ENCODE data around the gene PAM.

PAM gene

GRCh38 chr5:102860035-102860434, 104.9 kb downstream of the PAM start:
- no peak for DNase-seq (ENCODE audit: low read depth in 2 of 2)

GRCh38 chr5:102863058-102863457, 108.0 kb downstream of the PAM start:
- no peak for DNase-seq (ENCODE audit: low read depth in 2 of 2)

GRCh38 chr5:102863764-102864560, 108.9 kb downstream of the PAM start:
- no peak for DNase-seq (ENCODE audit: low read depth in 2 of 2)

- no peak for DNase-seq (ENCODE audit: low read depth in 2 of 2)
Measured at GRCh38 chr5:102865171-102865509, 110.0 kb downstream of the PAM start.

- peak; percentile 38 to 39 for DNase-seq (ENCODE audit: low read depth in 2 of 2)
Measured at GRCh38 chr5:102865510-102866236, 110.6 kb downstream of the PAM start.

- no peak for DNase-seq (ENCODE audit: low read depth in 2 of 2)
Measured at GRCh38 chr5:102866237-102866600, 111.1 kb downstream of the PAM start.

GRCh38 chr5:102867992-102868662, 113.0 kb downstream of the PAM start:
- no peak for DNase-seq (ENCODE audit: low read depth in 2 of 2)

GRCh38 chr5:102869230-102869629, 114.1 kb downstream of the PAM start:
- DNase-seq (ENCODE audit: low read depth in 2 of 2), result no peak

GRCh38 chr5:102873379-102873932, 118.4 kb downstream of the PAM start:
- DNase-seq (ENCODE audit: low read depth in 2 of 2), result no peak

GRCh38 chr5:102874054-102874453, 118.9 kb downstream of the PAM start:
- no peak for DNase-seq (ENCODE audit: low read depth in 2 of 2)

GRCh38 chr5:102875721-102876123, 120.6 kb downstream of the PAM start:
- DNase-seq (ENCODE audit: low read depth in 2 of 2), result no peak

GRCh38 chr5:102876610-102877009, 121.5 kb downstream of the PAM start:
- no peak for DNase-seq (ENCODE audit: low read depth in 2 of 2)

GRCh38 chr5:102879741-102880140, 124.6 kb downstream of the PAM start:
- no peak for DNase-seq (ENCODE audit: low read depth in 2 of 2)

GRCh38 chr5:102886586-102886985, 131.5 kb downstream of the PAM start:
- no peak for DNase-seq (ENCODE audit: low read depth in 2 of 2)

- no peak for DNase-seq (ENCODE audit: low read depth in 2 of 2)
Measured at GRCh38 chr5:102888483-102888882, 133.4 kb downstream of the PAM start.

- DNase-seq (ENCODE audit: low read depth in 2 of 2), result no peak
Measured at GRCh38 chr5:102889033-102889432, 133.9 kb downstream of the PAM start.

GRCh38 chr5:102890133-102890532, 135.0 kb downstream of the PAM start:
- DNase-seq (ENCODE audit: low read depth in 2 of 2), result no peak

- DNase-seq (ENCODE audit: low read depth in 2 of 2), result no peak
Measured at GRCh38 chr5:102891175-102891574, 136.1 kb downstream of the PAM start.

GRCh38 chr5:102893942-102894341, 138.8 kb downstream of the PAM start:
- DNase-seq (ENCODE audit: low read depth in 2 of 2), result no peak

- no peak for DNase-seq (ENCODE audit: low read depth in 2 of 2)
Measured at GRCh38 chr5:102895234-102895633, 140.1 kb downstream of the PAM start.

GRCh38 chr5:102895976-102896375, 140.9 kb downstream of the PAM start:
- no peak for DNase-seq (ENCODE audit: low read depth in 2 of 2)

- DNase-seq (ENCODE audit: low read depth in 2 of 2), result no peak
Measured at GRCh38 chr5:102901424-102902134, 146.5 kb downstream of the PAM start.
